ENCODE data around the gene SMC1B. TPM values are rescaled to one million over a fixed set of nuclear protein-coding genes. Genes with fewer than 3 reads are reported as not detected.

The SMC1B gene
- total and polyA plus RNA-seq, 9 of the 15 experiments (the other 6 are each of a cell fraction or from before 2014, with no cell fraction given), result 0.03 TPM; not detected in 8

DNA sequence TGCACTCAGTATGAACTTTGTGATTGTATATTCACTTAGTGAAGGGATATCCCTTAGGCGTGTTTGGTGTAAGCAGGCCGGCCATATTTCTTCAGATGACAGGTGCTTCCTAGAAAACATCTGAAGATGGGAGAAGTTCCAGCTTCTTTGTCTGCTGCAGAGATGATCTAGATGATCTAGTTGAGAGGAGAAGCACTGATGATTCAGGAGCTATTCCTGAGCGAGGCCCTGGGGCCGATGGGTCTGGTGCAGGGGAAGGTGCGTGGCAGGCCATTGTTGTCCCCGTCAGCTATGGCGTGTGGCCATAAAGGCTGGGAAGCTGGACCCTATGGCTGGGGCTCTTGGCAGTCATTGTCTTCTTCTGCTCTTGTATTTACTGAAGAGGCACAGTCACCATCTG lies 89.7 kb downstream of the SMC1B start:
- no peak for TF ChIP-seq SREBF1 (IDR thresholded peaks at IDR 0.05; ENCODE audit: borderline replicate concordance, low read depth, low read length)
- TF ChIP-seq BHLHE40 (IDR thresholded peaks at IDR 0.05; ENCODE audit: low read length), result no peak
- TF ChIP-seq CBFB (CRISPR knock-in tag; IDR thresholded peaks at IDR 0.05), result no peak
- TF ChIP-seq CHCHD3 (CRISPR knock-in tag; IDR thresholded peaks at IDR 0.05), result no peak
- TF ChIP-seq, protein P1, sequence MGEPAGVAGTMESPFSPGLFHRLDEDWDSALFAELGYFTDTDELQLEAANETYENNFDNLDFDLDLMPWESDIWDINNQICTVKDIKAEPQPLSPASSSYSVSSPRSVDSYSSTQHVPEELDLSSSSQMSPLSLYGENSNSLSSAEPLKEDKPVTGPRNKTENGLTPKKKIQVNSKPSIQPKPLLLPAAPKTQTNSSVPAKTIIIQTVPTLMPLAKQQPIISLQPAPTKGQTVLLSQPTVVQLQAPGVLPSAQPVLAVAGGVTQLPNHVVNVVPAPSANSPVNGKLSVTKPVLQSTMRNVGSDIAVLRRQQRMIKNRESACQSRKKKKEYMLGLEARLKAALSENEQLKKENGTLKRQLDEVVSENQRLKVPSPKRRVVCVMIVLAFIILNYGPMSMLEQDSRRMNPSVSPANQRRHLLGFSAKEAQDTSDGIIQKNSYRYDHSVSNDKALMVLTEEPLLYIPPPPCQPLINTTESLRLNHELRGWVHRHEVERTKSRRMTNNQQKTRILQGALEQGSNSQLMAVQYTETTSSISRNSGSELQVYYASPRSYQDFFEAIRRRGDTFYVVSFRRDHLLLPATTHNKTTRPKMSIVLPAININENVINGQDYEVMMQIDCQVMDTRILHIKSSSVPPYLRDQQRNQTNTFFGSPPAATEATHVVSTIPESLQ (CRISPR knock-in tag; IDR thresholded peaks at IDR 0.05), result no peak
- no peak for TF ChIP-seq ZNF197 (CRISPR knock-in tag; IDR thresholded peaks at IDR 0.05; ENCODE audit: low read depth)
- TF ChIP-seq ZC3H4 (CRISPR knock-in tag; IDR thresholded peaks at IDR 0.05; ENCODE audit: borderline replicate concordance), result no peak
- TF ChIP-seq SLC30A9 (CRISPR knock-in tag; IDR thresholded peaks at IDR 0.05), result no peak
- no peak for TF ChIP-seq ZNF24 (IDR thresholded peaks at IDR 0.05)
- TF ChIP-seq, protein P2, sequence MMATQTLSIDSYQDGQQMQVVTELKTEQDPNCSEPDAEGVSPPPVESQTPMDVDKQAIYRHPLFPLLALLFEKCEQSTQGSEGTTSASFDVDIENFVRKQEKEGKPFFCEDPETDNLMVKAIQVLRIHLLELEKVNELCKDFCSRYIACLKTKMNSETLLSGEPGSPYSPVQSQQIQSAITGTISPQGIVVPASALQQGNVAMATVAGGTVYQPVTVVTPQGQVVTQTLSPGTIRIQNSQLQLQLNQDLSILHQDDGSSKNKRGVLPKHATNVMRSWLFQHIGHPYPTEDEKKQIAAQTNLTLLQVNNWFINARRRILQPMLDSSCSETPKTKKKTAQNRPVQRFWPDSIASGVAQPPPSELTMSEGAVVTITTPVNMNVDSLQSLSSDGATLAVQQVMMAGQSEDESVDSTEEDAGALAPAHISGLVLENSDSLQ (IDR thresholded peaks at IDR 0.05), result no peak
- TF ChIP-seq DMBX1 (CRISPR knock-in tag; IDR thresholded peaks at IDR 0.05; ENCODE audit: borderline replicate concordance), result no peak
- no peak for TF ChIP-seq NCOA1 (IDR thresholded peaks at IDR 0.05; ENCODE audit: low read depth)
- TF ChIP-seq, protein P3, sequence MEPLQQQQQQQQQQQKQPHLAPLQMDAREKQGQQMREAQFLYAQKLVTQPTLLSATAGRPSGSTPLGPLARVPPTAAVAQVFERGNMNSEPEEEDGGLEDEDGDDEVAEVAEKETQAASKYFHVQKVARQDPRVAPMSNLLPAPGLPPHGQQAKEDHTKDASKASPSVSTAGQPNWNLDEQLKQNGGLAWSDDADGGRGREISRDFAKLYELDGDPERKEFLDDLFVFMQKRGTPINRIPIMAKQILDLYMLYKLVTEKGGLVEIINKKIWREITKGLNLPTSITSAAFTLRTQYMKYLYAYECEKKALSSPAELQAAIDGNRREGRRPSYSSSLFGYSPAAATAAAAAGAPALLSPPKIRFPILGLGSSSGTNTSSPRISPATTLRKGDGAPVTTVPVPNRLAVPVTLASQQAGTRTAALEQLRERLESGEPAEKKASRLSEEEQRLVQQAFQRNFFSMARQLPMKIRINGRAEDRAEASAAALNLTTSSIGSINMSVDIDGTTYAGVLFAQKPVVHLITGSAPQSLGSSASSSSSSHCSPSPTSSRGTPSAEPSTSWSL (CRISPR knock-in tag; IDR thresholded peaks at IDR 0.05; ENCODE audit: borderline replicate concordance), result no peak
- TF ChIP-seq FOXJ2 (tag; IDR thresholded peaks at IDR 0.05), result no peak
- no peak for TF ChIP-seq LCOR (CRISPR knock-in tag; IDR thresholded peaks at IDR 0.05)
- TF ChIP-seq PURB (CRISPR knock-in tag; IDR thresholded peaks at IDR 0.05; ENCODE audit: low read depth), result no peak
- TF ChIP-seq POLR2H (tag; IDR thresholded peaks at IDR 0.05; ENCODE audit: low read depth), result no peak
- TF ChIP-seq, protein P4, sequence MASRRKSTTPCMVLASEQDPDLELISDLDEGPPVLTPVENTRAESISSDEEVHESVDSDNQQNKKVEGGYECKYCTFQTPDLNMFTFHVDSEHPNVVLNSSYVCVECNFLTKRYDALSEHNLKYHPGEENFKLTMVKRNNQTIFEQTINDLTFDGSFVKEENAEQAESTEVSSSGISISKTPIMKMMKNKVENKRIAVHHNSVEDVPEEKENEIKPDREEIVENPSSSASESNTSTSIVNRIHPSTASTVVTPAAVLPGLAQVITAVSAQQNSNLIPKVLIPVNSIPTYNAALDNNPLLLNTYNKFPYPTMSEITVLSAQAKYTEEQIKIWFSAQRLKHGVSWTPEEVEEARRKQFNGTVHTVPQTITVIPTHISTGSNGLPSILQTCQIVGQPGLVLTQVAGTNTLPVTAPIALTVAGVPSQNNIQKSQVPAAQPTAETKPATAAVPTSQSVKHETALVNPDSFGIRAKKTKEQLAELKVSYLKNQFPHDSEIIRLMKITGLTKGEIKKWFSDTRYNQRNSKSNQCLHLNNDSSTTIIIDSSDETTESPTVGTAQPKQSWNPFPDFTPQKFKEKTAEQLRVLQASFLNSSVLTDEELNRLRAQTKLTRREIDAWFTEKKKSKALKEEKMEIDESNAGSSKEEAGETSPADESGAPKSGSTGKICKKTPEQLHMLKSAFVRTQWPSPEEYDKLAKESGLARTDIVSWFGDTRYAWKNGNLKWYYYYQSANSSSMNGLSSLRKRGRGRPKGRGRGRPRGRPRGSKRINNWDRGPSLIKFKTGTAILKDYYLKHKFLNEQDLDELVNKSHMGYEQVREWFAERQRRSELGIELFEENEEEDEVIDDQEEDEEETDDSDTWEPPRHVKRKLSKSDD (conservative IDR thresholded peaks at IDR 0.05; ENCODE audit: low read length), result no peak
- ChIA-PET CTCF (ENCODE audit: low intra/inter-chr PET ratio) (no interaction called here), POLR2A (interaction anchor here (0.8 kb wide), 1 partner anchor 8 kb away, joined by 3 read pairs; no protein-coding TSS in a partner anchor)
- Histone ChIP-seq H3K79me2 (ENCODE audit: control insufficient read depth, insufficient read depth, low read length) (peaks cover 45% of the 10 kb centered on the region), H3K9me3 (replicated peaks; ENCODE audit: control insufficient read depth, insufficient read depth, low read depth, low read length) (no peaks in the 10 kb centered on the region), H4K20me1 (replicated peaks; ENCODE audit: control insufficient read depth, insufficient read depth, low read length) (peaks cover 10% of the 10 kb centered on the region), H3K27me3 (ENCODE audit: control insufficient read depth in 2 of 2, insufficient read depth in 2 of 2, low read length in 2 of 2) (no peaks in the 10 kb centered on the region), H3K36me3 (ENCODE audit: control insufficient read depth, insufficient read depth, low read length) (peaks cover 72% of the 10 kb centered on the region; the same call in 2 of the 3 replicates), H3K27ac (ENCODE audit: extremely low read depth, low read depth, low read length) (no peak overlapping the region), H3K4me2 (ENCODE audit: insufficient read depth, low read length) (no peak overlapping the region), H2AFZ (ENCODE audit: low read depth, low read length) (no peak overlapping the region), H3K9ac (ENCODE audit: insufficient read depth in 1 of 2, low read depth in 2 of 2, low read length in 2 of 2) (no peak overlapping the region), H3K4me3 (no peak overlapping the region), H3K4me1 (replicated peaks in 1 of 2; ENCODE audit: control insufficient read depth in 2 of 2, insufficient read depth in 2 of 2, low read length in 2 of 2) (peaks cover 0 to 8% of the 10 kb centered on the region in 2 experiments; a peak in 4 of 5 replicates), H3K9me1 (ENCODE audit: control insufficient read depth, insufficient read depth, low read length) (no peaks in the 10 kb centered on the region)
- 98% methylated on average over 6 of the region's 7 CpGs for WGBS (ENCODE audit: insufficient coverage, low coverage, missing lambda C conversion rate)
- ATAC-seq (no peak), FAIRE-seq (no peak), DNase-seq (ENCODE audit: extremely low read depth in 1 of 4, low spot score in 3 of 4) (no peak)
- no TSS peak for BruUV-seq (replicated peaks)
- in situ Hi-C loops (cut with MboI), result no loop called here
- intact Hi-C loops (cut with micrococcal nuclease), result no loop called here

Measured in K562 (cell line).